SK-N-SH treated with all-trans-retinoic acid at 6 μM for 48 hours (cell line): ENCODE data around the gene ZNF646.

Experiments used
- OSR1 ChIP-seq: fragments of 250-450 bp; sonication (Bioruptor Pico); IDR thresholded peaks from 2 replicates; pipeline ENCODE4 v1.8.0; 2022; ENCODE audit warnings: moderate library complexity, mild to moderate bottlenecking, inconsistent platforms
- SNAI2 ChIP-seq: fragments of 250-450 bp; sonication (Bioruptor Pico); IDR thresholded peaks from 2 replicates; pipeline ENCODE4 v1.5.0; 2020; ENCODE audit warnings: mild to moderate bottlenecking, moderate library complexity
- ZFP3 ChIP-seq: fragments of 250-450 bp; sonication (Bioruptor Pico); IDR thresholded peaks from 2 replicates; pipeline ENCODE4 v1.5.0; 2020; ENCODE audit warnings: mild to moderate bottlenecking, moderate library complexity
- ZFP30 ChIP-seq: fragments of 450-650 bp; formaldehyde crosslinking; IDR thresholded peaks from 2 replicates; pipeline ENCODE4 v1.5.0; 2022; ENCODE audit warnings: mild to moderate bottlenecking, moderate library complexity
- TF ChIP-seq, protein P1 (sequence below): fragments of 250-450 bp; sonication (Bioruptor Pico); IDR thresholded peaks from 2 replicates; pipeline ENCODE4 v1.8.0; 2021; ENCODE audit warnings: low read depth, mild to moderate bottlenecking, moderate library complexity, borderline replicate concordance
- TF ChIP-seq, protein P2 (sequence below): fragments of 250-450 bp; sonication (Bioruptor Pico); IDR thresholded peaks from 2 replicates; pipeline ENCODE4 v1.5.1; 2020; ENCODE audit warnings: low read depth, mild to moderate bottlenecking, moderate library complexity

DNA sequence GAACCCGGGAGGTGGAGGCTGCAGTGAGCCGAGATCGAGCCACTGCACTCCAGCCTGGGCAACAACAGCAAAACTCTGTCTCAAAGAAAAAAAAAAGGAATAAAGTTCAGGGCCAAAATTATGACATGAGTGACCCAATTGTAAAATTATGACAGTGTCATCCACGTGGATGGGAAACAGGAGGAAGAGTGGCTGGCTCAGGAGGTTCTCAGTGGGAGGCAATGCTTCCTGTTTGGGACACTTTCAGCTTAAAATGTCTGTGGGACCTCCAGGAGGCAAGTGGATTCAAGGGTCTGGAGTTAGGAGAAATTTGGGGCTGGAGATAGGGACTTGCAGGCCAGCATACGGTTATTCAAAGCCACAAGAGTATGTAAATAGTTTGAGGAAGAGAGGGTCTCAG lies 48.9 kb upstream of the ZNF646 start:
- TF ChIP-seq ZFP3 (CRISPR knock-in tag) (no peak), OSR1 (CRISPR knock-in tag) (no peak), SNAI2 (no peak), ZFP30 (CRISPR knock-in tag) (no peak)
- TF ChIP-seq, protein P1, sequence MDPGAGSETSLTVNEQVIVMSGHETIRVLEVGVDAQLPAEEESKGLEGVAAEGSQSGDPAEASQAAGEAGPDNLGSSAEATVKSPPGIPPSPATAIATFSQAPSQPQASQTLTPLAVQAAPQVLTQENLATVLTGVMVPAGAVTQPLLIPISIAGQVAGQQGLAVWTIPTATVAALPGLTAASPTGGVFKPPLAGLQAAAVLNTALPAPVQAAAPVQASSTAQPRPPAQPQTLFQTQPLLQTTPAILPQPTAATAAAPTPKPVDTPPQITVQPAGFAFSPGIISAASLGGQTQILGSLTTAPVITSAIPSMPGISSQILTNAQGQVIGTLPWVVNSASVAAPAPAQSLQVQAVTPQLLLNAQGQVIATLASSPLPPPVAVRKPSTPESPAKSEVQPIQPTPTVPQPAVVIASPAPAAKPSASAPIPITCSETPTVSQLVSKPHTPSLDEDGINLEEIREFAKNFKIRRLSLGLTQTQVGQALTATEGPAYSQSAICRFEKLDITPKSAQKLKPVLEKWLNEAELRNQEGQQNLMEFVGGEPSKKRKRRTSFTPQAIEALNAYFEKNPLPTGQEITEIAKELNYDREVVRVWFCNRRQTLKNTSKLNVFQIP (CRISPR knock-in tag): no peak
- TF ChIP-seq, protein P2, sequence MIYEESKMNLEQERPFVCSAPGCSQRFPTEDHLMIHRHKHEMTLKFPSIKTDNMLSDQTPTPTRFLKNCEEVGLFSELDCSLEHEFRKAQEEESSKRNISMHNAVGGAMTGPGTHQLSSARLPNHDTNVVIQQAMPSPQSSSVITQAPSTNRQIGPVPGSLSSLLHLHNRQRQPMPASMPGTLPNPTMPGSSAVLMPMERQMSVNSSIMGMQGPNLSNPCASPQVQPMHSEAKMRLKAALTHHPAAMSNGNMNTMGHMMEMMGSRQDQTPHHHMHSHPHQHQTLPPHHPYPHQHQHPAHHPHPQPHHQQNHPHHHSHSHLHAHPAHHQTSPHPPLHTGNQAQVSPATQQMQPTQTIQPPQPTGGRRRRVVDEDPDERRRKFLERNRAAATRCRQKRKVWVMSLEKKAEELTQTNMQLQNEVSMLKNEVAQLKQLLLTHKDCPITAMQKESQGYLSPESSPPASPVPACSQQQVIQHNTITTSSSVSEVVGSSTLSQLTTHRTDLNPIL (CRISPR knock-in tag): no peak
